Smooth muscle cell (in vitro differentiated cells): ENCODE results near the gene PAEP. TPM values are rescaled to one million over a fixed set of nuclear protein-coding genes. Genes with fewer than 3 reads are reported as not detected.

ENCODE experiments used
- DNase-seq: peaks from one replicate; lab custom pipeline; 2025; ENCODE audit not compliant: unreplicated experiment; lab: John Stamatoyannopoulos, UW
- H2AFZ ChIP-seq: fragments of 200-600 bp; sonication (generic); 2 replicates; pipeline ENCODE4 v1.6.0; 2016; ENCODE audit warnings: antibody characterized with exemption, low read depth, mild to moderate bottlenecking
- H3F3A ChIP-seq: fragments of 200-600 bp; sonication (generic); 2 replicates; pipeline ENCODE4 v1.6.0; 2017; ENCODE audit warnings: antibody characterized with exemption, low read depth
- H3K27ac ChIP-seq: fragments of 200-600 bp; sonication (generic); 2 replicates; pipeline ENCODE4 v1.5.1; 2016; ENCODE audit warnings: low read depth, mild to moderate bottlenecking
- H3K27me3 ChIP-seq: fragments of 200-600 bp; sonication (generic); 2 replicates; pipeline ENCODE4 v1.6.1; 2016; ENCODE audit warnings: low read depth, mild to moderate bottlenecking
- H3K36me3 ChIP-seq: fragments of 200-600 bp; sonication (generic); 2 replicates; pipeline ENCODE4 v1.5.1; 2016; ENCODE audit warnings: low read depth
- H3K4me1 ChIP-seq: fragments of 200-600 bp; sonication (generic); 2 replicates; pipeline ENCODE4 v1.5.1; 2016; ENCODE audit warnings: low read depth
- H3K4me2 ChIP-seq: fragments of 200-600 bp; sonication (generic); 2 replicates; pipeline ENCODE4 v1.6.0; 2016; ENCODE audit warnings: mild to moderate bottlenecking
- H3K4me3 ChIP-seq: fragments of 200-600 bp; sonication (generic); 2 replicates; pipeline ENCODE4 v1.5.1; 2016; ENCODE audit warnings: mild to moderate bottlenecking
- H3K79me2 ChIP-seq: fragments of 200-600 bp; sonication (generic); 2 replicates; pipeline ENCODE4 v1.6.0; 2016; ENCODE audit warnings: low read depth, mild to moderate bottlenecking
- H3K9ac ChIP-seq: fragments of 200-600 bp; sonication (generic); 2 replicates; pipeline ENCODE4 v1.6.0; 2016; ENCODE audit warnings: low read depth
- H3K9me3 ChIP-seq: fragments of 200-600 bp; sonication (generic); replicated peaks from 2 replicates; pipeline ENCODE4 v1.5.1; 2016; ENCODE audit warnings: low read depth
- H4K20me1 ChIP-seq: fragments of 200-600 bp; sonication (generic); 2 replicates; pipeline ENCODE4 v1.6.0; 2016; ENCODE audit warnings: low read depth
- WGBS: methylation state at CpG from one replicate; pipeline ENCODE4 v1.1.7; 2016; ENCODE audit warnings: low lambda C conversion rate; 5-methylcytosine and 5-hydroxymethylcytosine counted together
- polyA plus RNA-seq: library from polyadenylated mRNA; unstranded; fragments of >200 nt; fragmentation: Nextera tagmentation; extraction: Ambion mirVana; gene quantifications from 2 replicates; pipeline ENCODE4 v1.2.1, GENCODE V29; 2016
- total RNA-seq: library from RNA; depleted of rRNA; stranded (reverse); fragments of >200 nt; gene quantifications from 2 replicates; pipeline ENCODE4 v1.2.3, GENCODE V29; 2014
- TF ChIP-seq, protein P1 (sequence below): fragments of 200-600 bp; sonication (generic); IDR thresholded peaks from 2 replicates; pipeline ENCODE4 v1.5.1; 2017; ENCODE audit warnings: borderline replicate concordance, mild to moderate bottlenecking, antibody characterized with exemption; ENCODE audit not compliant: insufficient read depth, poor library complexity, severe bottlenecking

The PAEP gene
- total and polyA plus RNA-seq, 2 experiments from 2014 or later = 6.3 TPM; not detected in 1

- Histone ChIP-seq H3K9ac (no peak overlapping the region), H3F3A (no peaks in the 10 kb centered on the region)
Observed at GRCh38 chr9:135584371-135584770, 22.8 kb downstream of the PAEP start.

DNA sequence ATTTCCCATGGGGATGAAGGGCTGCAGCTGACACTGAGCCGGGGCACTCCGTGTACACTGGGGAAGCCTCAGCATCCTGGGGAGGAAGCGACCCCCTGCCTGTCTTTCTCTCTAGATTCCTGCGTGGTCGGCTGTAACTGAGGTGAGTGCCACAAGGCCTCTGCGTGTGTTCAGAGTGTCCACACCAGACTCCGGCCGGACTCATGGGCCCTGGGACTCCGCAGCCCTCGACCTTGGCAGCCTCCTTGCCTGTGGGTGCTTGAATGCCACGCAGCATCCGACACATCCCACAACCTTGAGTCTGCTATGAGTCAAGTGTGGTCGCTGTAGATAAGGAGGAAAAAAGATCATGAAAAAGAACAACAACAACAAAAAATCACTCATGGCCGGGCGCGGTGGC lies 23.4 kb downstream of the PAEP start:
- TF ChIP-seq, protein P1, sequence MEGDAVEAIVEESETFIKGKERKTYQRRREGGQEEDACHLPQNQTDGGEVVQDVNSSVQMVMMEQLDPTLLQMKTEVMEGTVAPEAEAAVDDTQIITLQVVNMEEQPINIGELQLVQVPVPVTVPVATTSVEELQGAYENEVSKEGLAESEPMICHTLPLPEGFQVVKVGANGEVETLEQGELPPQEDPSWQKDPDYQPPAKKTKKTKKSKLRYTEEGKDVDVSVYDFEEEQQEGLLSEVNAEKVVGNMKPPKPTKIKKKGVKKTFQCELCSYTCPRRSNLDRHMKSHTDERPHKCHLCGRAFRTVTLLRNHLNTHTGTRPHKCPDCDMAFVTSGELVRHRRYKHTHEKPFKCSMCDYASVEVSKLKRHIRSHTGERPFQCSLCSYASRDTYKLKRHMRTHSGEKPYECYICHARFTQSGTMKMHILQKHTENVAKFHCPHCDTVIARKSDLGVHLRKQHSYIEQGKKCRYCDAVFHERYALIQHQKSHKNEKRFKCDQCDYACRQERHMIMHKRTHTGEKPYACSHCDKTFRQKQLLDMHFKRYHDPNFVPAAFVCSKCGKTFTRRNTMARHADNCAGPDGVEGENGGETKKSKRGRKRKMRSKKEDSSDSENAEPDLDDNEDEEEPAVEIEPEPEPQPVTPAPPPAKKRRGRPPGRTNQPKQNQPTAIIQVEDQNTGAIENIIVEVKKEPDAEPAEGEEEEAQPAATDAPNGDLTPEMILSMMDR = no peak
- no peak overlapping the region for H3K27ac ChIP-seq
- H3K27me3 ChIP-seq = no peaks in the 10 kb centered on the region
- H3F3A ChIP-seq = no peaks in the 10 kb centered on the region
- H3K36me3 ChIP-seq = no peaks in the 10 kb centered on the region
- H3K4me3 ChIP-seq = no peak overlapping the region
- DNase-seq = no peak
- H3K4me2 ChIP-seq = no peak overlapping the region
- no peak overlapping the region for H3K9ac ChIP-seq
- no peak overlapping the region for H2AFZ ChIP-seq
- no peaks in the 10 kb centered on the region for H3K4me1 ChIP-seq
- H3K79me2 ChIP-seq = no peaks in the 10 kb centered on the region
- H4K20me1 ChIP-seq = no peaks in the 10 kb centered on the region
- no peaks in the 10 kb centered on the region for H3K9me3 ChIP-seq
- 66% methylated on average over 16 of the region's 16 CpGs for WGBS

More at GRCh38 chr9:135584371-135584770, 22.8 kb downstream of the PAEP start:
- WGBS = 84% methylated on average over 5 of the region's 5 CpGs
- Histone ChIP-seq H3K4me1 (no peaks in the 10 kb centered on the region), H3K27me3 (no peaks in the 10 kb centered on the region), H3K27ac (no peak overlapping the region), H4K20me1 (no peaks in the 10 kb centered on the region), H2AFZ (no peak overlapping the region), H3K9me3 (no peaks in the 10 kb centered on the region), H3K4me3 (no peak overlapping the region), H3K36me3 (no peaks in the 10 kb centered on the region), H3K79me2 (no peaks in the 10 kb centered on the region), H3K4me2 (no peak overlapping the region)
- DNase-seq = no peak
- TF ChIP-seq, protein P1 = no peak

DNA sequence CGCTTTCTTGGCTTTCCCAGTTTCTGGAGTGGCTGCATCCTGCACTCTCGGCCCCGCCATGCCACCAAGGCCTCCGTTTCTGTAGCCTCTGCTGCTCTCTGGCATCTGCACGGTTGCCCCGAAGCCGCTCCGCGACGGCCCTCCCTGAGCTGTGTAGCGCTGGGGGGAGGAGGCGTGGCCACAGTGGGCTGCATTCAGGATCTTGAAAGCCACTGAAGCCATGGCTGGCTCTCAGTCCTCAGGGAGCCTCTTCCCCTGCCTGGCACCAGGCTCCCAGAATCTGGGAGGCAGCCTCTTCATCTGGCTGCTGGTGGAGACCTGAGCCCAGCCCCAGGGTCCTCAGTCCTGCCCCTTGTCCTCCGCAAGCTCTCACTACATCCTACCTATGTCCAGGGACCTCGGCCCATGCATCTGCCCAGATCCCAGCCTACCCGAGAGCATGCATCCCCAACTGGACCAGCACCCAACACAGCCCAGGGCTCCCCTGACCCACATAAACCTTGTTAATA lies 25.1 kb downstream of the PAEP start:
- H3K27me3 ChIP-seq = no peaks in the 10 kb centered on the region

More for the DNA sequence above, 25.1 kb downstream of the PAEP start:
- no peaks in the 10 kb centered on the region for H3F3A ChIP-seq
- no peak for DNase-seq
- no peaks in the 10 kb centered on the region for H3K4me1 ChIP-seq
- no peak overlapping the region for H3K4me3 ChIP-seq
- H2AFZ ChIP-seq = no peak overlapping the region
- WGBS = 88% methylated on average over 15 of the region's 15 CpGs
- H3K4me2 ChIP-seq = no peak overlapping the region
- H4K20me1 ChIP-seq = no peaks in the 10 kb centered on the region
- H3K79me2 ChIP-seq = no peaks in the 10 kb centered on the region
- H3K27ac ChIP-seq = no peak overlapping the region
- TF ChIP-seq, protein P1 = no peak
- H3K9ac ChIP-seq = no peak overlapping the region
- no peaks in the 10 kb centered on the region for H3K9me3 ChIP-seq
- H3K36me3 ChIP-seq = no peaks in the 10 kb centered on the region
